ENCODE results near the gene UCHL1. TPM values are rescaled to one million over a fixed set of nuclear protein-coding genes. Genes with fewer than 3 reads are reported as not detected.

The UCHL1 gene
- 202 TPM for polyA plus RNA-seq (2013, experiment 1 of 2; ENCODE audit: insufficient read length)
- polyA plus RNA-seq (2013, experiment 2 of 2; ENCODE audit: insufficient read length), result 137 TPM

GRCh38 chr4:41256740-41257256 lies at the start of gene UCHL1:
TSS of gene UCHL1 (plus strand) at chr4:41256928. CDS start at chr4:41256977, 49 bp downstream.
- DNase-seq, result peak; percentile 72

GRCh38 chr4:41207291-41207831 lies 49.4 kb upstream of the UCHL1 start:
- peak; percentile 34 for DNase-seq

DNA sequence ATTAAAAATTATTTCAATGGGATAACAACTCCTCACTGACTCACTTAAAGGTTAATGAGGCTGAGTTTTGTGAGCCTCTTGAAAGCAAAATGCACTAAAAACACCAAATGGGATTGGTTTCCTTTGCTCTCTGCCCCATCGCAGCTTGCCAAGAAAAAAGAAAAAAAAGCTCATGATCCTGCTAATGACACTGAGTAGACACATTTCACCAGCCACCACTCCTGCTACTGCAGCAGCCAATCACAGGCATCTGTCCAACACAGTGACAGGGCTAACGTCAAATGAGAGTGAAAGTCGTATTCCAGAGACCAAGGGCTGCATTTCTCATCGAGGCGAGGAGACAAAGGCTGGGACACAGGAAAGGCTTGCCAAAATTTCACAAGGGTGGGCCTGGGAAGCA lies 47.5 kb upstream of the UCHL1 start:
- no peak for DNase-seq

- DNase-seq, result no peak
These were observed 46.8 kb upstream of the UCHL1 start for GRCh38 chr4:41209901-41210300.

- DNase-seq, result peak; percentile 73
These were observed 44.6 kb upstream of the UCHL1 start for GRCh38 chr4:41211951-41212615.

DNA sequence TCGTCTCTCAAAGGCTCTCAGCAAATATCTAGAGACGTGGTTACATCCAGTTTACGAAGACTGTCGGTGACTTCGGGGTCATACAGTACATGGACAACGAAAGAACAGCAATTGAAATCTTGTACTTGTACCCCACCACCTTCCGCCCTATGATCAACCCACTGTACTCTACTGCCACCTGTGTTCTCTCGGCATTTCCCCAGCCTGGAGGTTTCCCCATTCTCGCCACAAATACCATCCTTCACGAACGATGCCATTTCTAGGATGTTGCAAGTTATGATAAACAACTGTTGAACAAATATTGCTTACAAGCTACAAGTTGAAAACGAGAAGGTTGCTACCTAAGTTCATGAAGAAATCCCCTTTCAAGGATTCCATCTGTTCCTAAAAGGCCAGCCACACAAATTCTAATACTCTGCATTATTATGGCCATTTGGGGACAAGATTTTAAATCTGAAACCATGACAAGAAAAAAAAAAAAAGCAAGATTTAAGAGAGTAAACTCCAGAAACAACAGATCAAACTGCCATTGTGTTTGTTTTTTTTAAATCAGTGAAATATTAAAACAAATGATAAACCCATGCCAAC lies 44.0 kb upstream of the UCHL1 start:
- DNase-seq, result peak; percentile 53

DNA sequence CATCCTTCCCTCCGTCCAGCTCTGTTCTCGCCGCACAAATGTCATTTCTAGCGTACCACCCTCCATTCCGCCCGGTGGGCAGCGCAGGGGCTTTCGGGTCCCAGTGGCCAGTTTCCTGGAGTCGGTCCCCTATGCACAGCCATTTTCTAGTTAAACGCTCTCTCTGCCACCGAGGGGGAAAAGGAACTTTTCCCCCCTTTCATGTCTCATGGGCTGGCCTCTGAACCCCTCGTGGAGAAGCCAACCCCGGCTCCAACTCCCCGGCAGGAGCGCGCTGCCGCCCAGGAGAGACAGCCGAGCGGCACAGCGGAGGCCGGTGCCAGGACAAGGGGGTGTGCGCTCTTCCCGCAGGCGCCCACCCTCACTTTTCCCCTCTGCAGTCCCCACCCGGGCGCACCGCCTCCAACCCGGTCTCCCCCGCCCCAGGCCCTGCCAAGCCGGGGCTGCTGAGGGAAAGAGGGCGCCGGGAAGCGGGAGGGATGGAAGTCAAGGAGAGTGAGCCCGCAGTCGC lies 43.0 kb upstream of the UCHL1 start:
- no peak for DNase-seq

DNA sequence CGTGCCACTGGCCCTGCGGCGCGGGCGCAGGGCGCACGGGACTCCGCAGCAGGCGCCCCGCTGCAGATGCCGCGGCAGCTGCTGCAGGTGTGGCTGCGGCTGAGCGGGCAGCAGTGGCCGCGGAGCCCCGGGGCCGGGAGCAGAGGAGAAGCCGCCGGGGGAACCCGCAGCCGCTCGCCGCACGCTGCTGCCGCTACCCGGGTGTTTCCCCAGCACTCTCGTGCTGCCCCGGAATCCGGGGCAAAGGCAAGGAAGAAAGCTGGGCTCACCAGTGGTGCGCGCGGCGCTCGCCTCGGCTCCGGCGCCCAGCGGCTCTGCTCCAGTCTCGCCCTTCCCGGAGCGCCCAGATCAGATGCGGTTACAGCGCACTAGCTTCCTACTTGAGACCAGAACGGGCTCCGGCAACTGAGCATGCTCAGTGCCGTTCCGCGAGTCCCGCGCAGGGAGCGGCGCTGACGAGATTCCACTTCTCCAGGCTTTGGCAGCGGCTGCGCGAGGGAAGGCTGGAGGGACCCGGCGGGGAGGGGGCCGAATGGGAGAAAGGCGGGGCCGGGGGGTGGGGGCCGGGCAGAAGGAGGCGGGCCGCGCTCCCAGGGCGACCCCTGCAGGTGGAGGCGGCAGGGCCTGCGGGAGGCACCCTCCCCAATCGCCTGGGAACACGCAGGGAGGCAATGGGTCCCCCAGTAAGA lies 42.4 kb upstream of the UCHL1 start, which contains the start of gene APBB2:
Gene APBB2, minus strand, starts transcription at position 407 of the 689 bp plus-strand sequence. CDS start 181,288 bp downstream, outside the sequence.
- DNase-seq, result peak; percentile 97

GRCh38 chr4:41214825-41215146 lies 41.9 kb upstream of the UCHL1 start:
- no peak for DNase-seq

DNA sequence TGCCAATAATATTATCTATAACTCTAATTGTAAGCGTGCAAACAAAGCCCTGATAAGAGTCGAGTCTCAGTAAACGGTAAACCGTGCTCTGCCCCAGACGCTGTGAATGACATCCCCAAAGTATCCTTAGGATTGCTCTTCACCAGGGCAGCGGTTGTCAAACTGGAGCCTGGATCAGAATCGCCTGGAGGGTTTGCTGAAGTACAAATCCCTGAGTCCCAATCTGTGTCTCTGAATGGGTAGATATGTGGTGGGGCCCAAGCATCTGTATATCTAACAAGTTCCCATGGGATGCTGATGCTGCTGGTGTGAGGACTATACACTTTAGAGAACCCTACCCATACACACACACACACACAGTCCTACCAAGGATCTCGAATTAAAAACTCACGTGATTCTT lies 41.6 kb upstream of the UCHL1 start:
- no peak for DNase-seq

DNA sequence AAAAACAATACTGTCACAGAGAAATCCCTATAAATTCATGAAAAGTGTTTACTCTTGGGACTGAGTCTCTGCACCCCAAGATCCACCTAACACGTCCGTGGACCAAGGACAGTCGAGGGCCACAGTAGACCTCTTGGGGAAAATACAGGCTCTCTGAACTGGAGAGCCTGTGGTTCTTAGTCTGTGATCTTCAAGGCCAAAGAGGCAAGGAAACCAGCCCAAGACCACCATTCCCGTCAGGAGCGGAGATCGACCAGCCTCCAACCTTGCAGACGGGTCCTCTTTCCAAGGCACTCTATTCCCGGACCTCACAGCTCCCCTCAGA lies 40.8 kb upstream of the UCHL1 start:
- DNase-seq, result no peak

DNA sequence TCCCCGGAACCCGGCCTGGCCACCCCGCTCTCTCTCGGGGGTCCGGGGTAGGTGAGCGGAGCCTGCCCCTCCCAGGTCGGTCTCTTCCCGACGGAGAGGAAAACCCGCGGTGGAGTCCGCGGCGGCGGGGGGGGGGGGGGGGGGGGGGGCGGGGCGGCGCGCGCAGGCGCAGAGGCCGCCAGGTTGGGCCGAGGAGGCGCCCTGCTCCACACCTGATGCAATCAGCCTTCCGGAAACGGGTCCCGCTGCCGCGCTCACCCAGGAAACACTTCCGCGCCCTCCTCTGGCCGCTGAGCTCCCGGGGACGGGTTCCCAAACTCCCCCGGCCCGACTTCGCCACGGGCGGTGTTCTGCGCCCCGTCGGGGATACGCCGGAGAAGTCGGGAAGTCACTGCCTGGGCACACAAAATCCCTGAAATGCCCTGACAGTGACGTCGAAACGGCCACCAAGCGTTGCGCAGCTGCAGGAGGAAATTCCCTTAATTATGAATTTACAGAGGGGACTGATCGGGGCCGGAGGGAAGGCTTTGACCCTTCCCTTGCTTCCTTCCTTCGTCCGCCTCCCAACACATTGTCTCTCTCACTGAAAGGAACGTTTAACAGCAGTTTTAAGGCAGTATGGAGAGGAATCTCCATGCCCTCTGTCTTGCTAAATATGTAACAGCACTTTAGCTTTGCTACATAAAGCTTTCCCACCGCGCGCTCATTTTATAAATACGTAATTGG lies 40.3 kb upstream of the UCHL1 start:
- peak; percentile 65 for DNase-seq

DNA sequence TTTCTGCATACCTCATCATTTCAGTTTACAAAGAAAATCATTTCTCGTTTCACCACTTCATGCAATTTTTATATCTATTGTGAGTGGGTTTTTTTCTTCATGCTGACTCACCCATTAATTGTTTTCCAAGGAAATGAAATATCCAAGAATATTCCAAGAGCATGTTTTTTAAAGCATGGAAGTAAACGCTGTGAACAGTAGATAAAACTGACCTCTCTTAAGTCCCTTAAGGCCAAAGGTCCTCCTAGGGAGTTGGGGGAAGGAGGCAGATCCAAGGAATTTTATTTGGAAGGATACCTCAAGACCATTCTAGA lies 39.8 kb upstream of the UCHL1 start:
- no peak for DNase-seq

- no peak for DNase-seq
These were observed 39.4 kb upstream of the UCHL1 start for GRCh38 chr4:41217374-41217773.

DNA sequence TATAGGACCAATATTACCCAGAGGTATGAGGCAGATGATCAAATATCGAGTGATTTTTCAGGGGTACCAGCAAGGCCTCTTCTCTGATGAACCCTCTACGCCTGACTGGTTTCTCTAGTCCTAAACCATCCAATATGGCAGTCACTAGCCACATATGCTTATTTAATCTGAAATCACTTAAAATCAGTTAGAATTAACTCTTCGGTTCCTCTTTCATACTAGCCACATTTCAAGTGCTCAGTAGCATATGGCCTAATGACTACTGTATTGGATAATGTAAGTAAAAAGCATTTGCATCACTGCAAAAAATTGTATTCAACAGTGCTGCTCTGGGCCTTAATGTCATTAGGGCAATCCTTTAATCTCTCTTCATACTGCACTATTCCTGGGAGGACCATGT lies 38.0 kb upstream of the UCHL1 start:
- no peak for DNase-seq

GRCh38 chr4:41219421-41219950 lies 37.2 kb upstream of the UCHL1 start:
- no peak for DNase-seq

GRCh38 chr4:41221850-41222645 lies 34.7 kb upstream of the UCHL1 start:
- no peak for DNase-seq

DNA sequence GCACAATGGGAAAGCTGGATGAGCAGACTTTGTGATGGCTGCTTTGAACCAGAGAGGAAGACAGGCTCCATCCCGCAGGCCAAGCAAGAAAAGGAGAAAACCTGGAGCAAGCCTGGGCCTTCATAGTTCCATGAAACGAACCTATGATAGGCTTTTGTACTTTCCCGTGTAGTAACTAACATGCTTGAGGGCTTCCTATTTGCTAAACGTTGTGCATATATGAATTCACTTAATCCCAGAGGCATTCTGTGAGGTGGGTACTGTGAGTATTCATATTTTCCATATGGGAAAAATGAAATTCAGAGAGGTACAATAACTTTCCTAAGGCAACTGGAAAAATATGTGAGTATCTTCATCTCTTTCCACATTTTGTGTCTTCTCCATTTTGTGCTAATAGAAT lies 28.8 kb upstream of the UCHL1 start:
- DNase-seq, result no peak

GRCh38 chr4:41232406-41232805 lies 24.3 kb upstream of the UCHL1 start:
- no peak for DNase-seq

GRCh38 chr4:41232856-41233255 lies 23.9 kb upstream of the UCHL1 start:
- DNase-seq, result no peak

GRCh38 chr4:41236032-41236431 lies 20.7 kb upstream of the UCHL1 start:
- DNase-seq, result no peak

DNA sequence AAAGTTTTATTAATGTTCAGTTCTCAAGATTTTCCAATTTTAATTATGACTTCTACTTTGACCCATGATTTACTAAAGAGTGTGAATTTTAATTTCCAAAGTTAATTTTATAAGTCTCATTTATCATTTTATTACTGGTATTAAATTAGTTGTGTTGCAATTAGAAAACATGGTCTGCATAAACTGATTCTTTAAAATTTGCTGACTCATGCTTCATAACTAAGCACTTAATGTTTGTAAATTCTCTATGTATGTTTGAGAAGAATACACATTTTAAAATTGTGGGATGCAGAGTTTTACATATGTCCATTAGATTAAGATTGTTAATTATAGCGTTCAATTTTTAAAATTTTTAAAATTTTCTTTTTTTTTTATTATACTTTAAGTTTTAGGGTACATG lies 20.2 kb upstream of the UCHL1 start:
- DNase-seq, result no peak

Measured in fibroblast of skin of back (primary cell).